SHP77 treated with DMSO at 0.1 percent for 48 hours (cell line): ENCODE results near the gene SDR9C7.

Source experiments
- DNase-seq: peaks from one replicate; lab custom pipeline; 2025; lab: John Stamatoyannopoulos, UW

SDR9C7 gene

GRCh38 chr12:56877195-56878009 is 56.8 kb downstream of the SDR9C7 start:
- DNase-seq = no peak

DNA sequence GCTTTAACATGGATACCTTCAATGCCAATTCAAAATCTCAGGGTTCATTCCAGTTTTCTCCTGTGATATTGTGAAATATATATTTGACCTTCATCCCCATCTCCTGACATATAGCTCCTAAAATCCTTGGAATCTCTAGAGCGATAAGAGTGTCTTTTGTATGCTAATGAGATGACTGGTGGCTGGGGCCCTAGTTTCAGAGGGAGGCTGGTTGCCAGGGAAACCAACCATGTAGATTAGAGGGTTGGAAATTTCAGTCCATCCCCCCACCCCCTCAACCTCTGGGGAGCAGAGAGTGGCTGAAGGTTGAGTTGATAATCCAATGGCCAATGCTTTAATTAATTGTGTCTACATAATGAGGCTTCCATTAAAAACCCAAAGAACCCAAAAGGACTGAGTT is 59.4 kb downstream of the SDR9C7 start:
- DNase-seq = no peak

GRCh38 chr12:56873382-56873781 is 60.8 kb downstream of the SDR9C7 start:
- DNase-seq = no peak
